Upper lobe of right lung (tissue), 1 donor: Measurements from ENCODE around the gene DNMT3A. TPM values are rescaled to one million over a fixed set of nuclear protein-coding genes. Genes with fewer than 3 reads are reported as not detected.

Experiments used
- ATAC-seq: fragments of 200-7000 bp; cut with Tn5 transposase; one replicate; pipeline ENCODE4 v1.9.1; 2020; ENCODE audit warnings: mild to moderate bottlenecking, moderate library complexity
- DNase-seq: peaks from one replicate; pipeline ENCODE4 v3.0.0-alpha.2; 2020
- H3K27ac ChIP-seq: fragments of 200-600 bp; one replicate; pipeline ENCODE4 v1.8.0; 2022
- H3K27me3 ChIP-seq: fragments of 200-600 bp; one replicate; pipeline ENCODE4 v1.8.0; 2022; ENCODE audit warnings: mild to moderate bottlenecking
- H3K36me3 ChIP-seq: fragments of 200-600 bp; one replicate; pipeline ENCODE4 v1.8.0; 2022
- H3K4me1 ChIP-seq: fragments of 200-600 bp; one replicate; pipeline ENCODE4 v1.8.0; 2022
- H3K4me3 ChIP-seq: fragments of 200-600 bp; one replicate; pipeline ENCODE4 v1.8.0; 2022; ENCODE audit warnings: mild to moderate bottlenecking
- H3K9me3 ChIP-seq: fragments of 200-600 bp; one replicate; pipeline ENCODE4 v1.8.0; 2022
- CTCF ChIP-seq: fragments of 200-600 bp; IDR thresholded peaks from one replicate; pipeline ENCODE4 v1.8.0; 2022; ENCODE audit warnings: antibody characterized with exemption
- intact Hi-C: fragments of 100-400 bp; cut with DNase I; formaldehyde crosslinking; loops from one replicate; pipeline ENCODE4 v1.11.0; 2022
- total RNA-seq: library from RNA; stranded (reverse); fragmentation: NEBNext Ultra II Directional; extraction: Animal tissue kit (Norgen Biotek cat#: 25700); gene quantifications from one replicate; pipeline ENCODE4 v1.2.1, GENCODE V29; 2021
- donor health status: DM: no; HTN: yes; CAD: no; lungs with severe emphysema.

The DNMT3A gene
- total RNA-seq, 1 donor from 2014 or later = 31.3 TPM

GRCh38 chr2:25330273-25330672 is 11.5 kb downstream of the DNMT3A start:
- no peaks in the 10 kb centered on the region for H3K36me3 ChIP-seq
- intact Hi-C loops = no loop called here
- no peaks in the 10 kb centered on the region for H3K4me1 ChIP-seq
- no peak overlapping the region for H3K4me3 ChIP-seq
- TF ChIP-seq CTCF = no peak
- H3K9me3 ChIP-seq = no peaks in the 10 kb centered on the region
- H3K27me3 ChIP-seq = no peaks in the 10 kb centered on the region
- H3K27ac ChIP-seq = no peak overlapping the region
- ATAC-seq (no peak), DNase-seq (no peak)

- intact Hi-C loops = no loop called here
- Histone ChIP-seq H3K27ac (no peak overlapping the region), H3K27me3 (no peaks in the 10 kb centered on the region), H3K4me1 (no peaks in the 10 kb centered on the region), H3K4me3 (no peak overlapping the region), H3K36me3 (no peaks in the 10 kb centered on the region), H3K9me3 (no peaks in the 10 kb centered on the region)
- ATAC-seq (no peak), DNase-seq (no peak)
- no peak for TF ChIP-seq CTCF
Measured at GRCh38 chr2:25328152-25329085, 13.3 kb downstream of the DNMT3A start.

DNA sequence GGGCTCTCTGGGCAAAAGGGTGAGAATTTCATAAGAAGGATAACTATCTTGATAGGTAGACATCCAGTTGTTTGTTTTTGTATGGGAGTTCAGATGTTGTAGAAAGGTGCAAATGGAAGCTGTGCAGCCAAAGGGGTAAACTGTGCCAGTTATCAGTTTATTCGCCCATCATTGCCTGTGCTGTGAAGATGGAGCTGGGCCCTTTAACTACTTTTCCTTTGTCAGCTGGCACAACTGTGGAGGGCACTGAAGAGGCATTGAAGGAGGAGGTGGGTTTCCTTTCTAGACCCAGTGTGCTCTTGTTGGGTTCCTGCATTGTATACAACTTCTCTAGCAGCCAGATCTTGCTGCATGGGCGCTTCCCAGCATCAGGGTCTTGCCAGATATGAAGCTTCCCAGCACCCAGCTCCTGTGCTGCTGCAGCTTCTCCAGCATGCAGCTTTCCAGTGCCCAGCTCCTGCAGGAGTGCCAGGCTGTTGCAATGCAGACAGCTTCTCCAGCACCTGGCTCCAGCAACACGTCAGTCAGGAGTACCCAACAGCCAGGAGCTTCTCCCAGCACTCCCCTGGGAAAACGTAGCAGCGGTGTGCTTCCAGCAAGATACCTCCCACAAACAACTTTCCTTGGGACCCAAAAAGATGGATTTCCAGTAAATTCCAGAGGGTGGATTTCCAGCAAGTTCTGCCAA is 15.3 kb downstream of the DNMT3A start:
- Histone ChIP-seq H3K36me3 (no peaks in the 10 kb centered on the region), H3K4me3 (no peak overlapping the region), H3K4me1 (no peaks in the 10 kb centered on the region), H3K27ac (no peak overlapping the region), H3K27me3 (no peaks in the 10 kb centered on the region), H3K9me3 (no peaks in the 10 kb centered on the region)
- intact Hi-C loops = no loop called here
- no peak for ATAC-seq
- DNase-seq = no peak
- TF ChIP-seq CTCF = no peak

DNA sequence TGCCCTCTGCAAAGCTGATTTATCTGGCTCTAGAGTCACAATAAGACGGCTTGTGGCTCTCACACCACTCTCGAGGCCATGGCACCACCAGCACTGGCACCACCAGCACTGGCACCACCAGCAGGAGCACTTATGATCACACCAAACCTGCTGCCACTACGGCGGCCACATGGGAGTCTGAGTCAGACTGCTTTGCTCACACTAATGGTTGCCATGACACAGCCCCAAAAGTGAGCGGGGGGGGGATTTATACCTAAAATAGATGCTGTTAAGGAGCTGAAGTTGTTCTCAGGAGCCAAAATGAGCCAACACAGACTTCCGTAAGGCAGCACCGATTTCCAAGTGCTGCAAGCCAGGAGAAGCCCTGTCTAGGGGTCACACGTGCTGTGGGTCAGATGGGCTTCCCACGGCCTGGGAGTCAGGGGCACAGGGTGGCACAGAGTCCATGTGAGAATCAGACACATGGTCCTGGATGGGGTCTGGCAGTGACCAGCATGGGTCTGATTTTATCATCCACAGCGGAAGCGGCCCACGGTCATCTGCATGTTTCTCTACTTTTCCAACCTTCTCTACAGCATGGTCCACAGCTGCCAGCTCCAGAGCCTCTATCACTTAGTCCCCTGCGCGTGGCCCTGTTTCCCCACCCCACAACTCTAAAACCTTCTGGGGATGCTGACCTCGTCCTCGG is 16.7 kb downstream of the DNMT3A start:
- no peaks in the 10 kb centered on the region for H3K36me3 ChIP-seq
- TF ChIP-seq CTCF = no peak
- H3K4me1 ChIP-seq = no peaks in the 10 kb centered on the region
- no peaks in the 10 kb centered on the region for H3K27me3 ChIP-seq
- H3K9me3 ChIP-seq = no peaks in the 10 kb centered on the region
- no peak overlapping the region for H3K4me3 ChIP-seq
- no peak overlapping the region for H3K27ac ChIP-seq
- intact Hi-C loops = no loop called here
- DNase-seq = no peak
- peak; percentile 6 for ATAC-seq

DNA sequence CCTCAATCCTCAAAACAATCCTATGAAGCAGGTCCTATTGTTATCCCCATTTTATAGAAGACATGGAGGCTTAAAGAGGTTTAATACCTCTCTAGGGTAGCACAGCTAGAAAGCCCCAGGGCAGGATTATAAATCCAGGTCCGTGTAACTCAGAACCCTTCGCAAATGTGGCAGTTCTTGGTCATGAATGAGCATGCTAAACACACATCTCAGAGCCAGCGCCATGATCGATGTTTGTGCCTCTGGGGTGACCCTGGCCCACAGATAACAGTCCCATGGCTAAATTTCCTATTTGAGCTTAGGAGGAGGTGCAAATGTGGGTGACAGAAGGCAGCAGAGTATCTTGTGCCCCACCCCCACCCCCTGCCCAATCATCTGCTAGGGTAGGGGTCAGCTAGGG is 17.5 kb downstream of the DNMT3A start:
- Histone ChIP-seq H3K9me3 (no peaks in the 10 kb centered on the region), H3K36me3 (no peaks in the 10 kb centered on the region), H3K27me3 (no peaks in the 10 kb centered on the region), H3K4me3 (no peak overlapping the region), H3K4me1 (no peaks in the 10 kb centered on the region), H3K27ac (no peak overlapping the region)
- no peak for TF ChIP-seq CTCF
- intact Hi-C loops = no loop called here
- DNase-seq = no peak
- no peak for ATAC-seq
